ENCODE results near the gene TMEM59L. TPM values are rescaled to one million over a fixed set of nuclear protein-coding genes. Genes with fewer than 3 reads are reported as not detected.

TMEM59L gene
- total RNA-seq, 2 experiments from 2014 or later: 0.24 to 0.40 TPM

DNA sequence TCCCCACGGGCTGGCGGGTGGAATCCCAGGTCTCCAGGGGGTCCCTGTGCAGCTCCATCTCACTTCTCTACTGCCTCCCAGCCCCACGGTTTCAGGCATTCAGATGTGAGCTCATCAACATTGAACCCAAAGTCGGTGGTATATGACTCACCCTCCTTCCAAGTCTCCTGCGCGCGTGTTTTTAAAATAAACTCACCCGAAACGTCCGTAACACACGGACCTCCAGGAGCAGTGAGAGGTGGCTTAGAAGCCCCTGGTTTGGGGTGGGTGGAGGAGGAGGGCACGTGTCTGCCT is 56.8 kb downstream of the TMEM59L start:
- no peaks in the 10 kb centered on the region for H3K4me1 Mint-ChIP-seq (ENCODE audit: low read depth)
- ChIA-PET CTCF (no interaction called here), POLR2A (no interaction called here)
- H3K9me3 Mint-ChIP-seq: no peaks in the 10 kb centered on the region
- no peak overlapping the region for H3K27ac Mint-ChIP-seq
- no peak for DNase-seq
- no peak overlapping the region for H3K4me3 Mint-ChIP-seq
- intact Hi-C loops (cut with micrococcal nuclease): no loop called here
- H3K27me3 Mint-ChIP-seq: no peaks in the 10 kb centered on the region
- H3K36me3 Mint-ChIP-seq: peaks cover 7% of the 10 kb centered on the region

DNA sequence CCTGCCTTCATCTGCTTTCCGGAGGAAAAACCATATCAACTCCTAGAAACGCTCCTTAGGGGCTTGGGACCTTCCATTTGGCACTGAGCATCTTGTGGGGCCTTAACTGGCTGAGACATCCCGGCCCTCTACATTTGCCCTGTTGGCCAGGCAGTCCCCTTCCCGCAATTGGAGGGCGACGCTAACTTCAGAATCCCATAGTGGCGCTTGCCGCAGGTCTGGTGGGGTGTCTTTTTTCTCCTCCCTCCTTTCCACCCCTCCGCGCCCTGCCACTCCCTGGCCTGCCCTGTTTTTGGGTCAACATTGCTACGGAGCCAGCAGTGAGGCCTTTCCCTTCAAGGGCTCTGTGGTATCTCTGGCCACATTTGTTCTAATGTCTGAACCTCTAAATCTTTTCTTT is 57.2 kb downstream of the TMEM59L start:
- ChIA-PET CTCF (no interaction called here), POLR2A (no interaction called here)
- intact Hi-C loops (cut with micrococcal nuclease): no loop called here
- H3K9me3 Mint-ChIP-seq: no peaks in the 10 kb centered on the region
- H3K4me1 Mint-ChIP-seq (ENCODE audit: low read depth): no peaks in the 10 kb centered on the region
- H3K27me3 Mint-ChIP-seq: no peaks in the 10 kb centered on the region
- no peak overlapping the region for H3K27ac Mint-ChIP-seq
- no peak overlapping the region for H3K4me3 Mint-ChIP-seq
- peaks cover 7% of the 10 kb centered on the region for H3K36me3 Mint-ChIP-seq
- no peak for DNase-seq

DNA sequence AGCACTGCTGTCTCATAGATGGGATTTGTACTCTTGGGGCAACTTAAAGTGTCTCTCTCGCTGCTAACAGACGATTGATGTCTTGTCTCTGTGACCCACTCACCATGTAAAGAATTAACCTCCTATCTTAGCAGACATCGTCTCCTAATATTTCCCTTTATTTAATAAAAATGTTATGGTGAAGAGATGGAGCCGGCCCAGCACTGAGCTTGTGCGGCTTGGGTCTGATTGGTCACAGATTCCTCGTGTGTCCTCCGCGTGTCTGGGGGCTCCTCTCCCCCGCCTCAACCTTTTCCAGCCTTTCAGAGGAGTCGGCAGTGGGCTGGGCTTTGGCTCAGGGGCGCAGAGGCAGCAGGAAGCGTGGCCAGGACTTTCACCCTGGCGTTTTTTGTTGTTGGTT is 57.6 kb downstream of the TMEM59L start:
- no peaks in the 10 kb centered on the region for H3K27me3 Mint-ChIP-seq
- H3K9me3 Mint-ChIP-seq: no peaks in the 10 kb centered on the region
- H3K27ac Mint-ChIP-seq: no peak overlapping the region
- POLR2A ChIA-PET: no interaction called here
- H3K4me1 Mint-ChIP-seq (ENCODE audit: low read depth): no peaks in the 10 kb centered on the region
- no peak for DNase-seq
- intact Hi-C loops (cut with micrococcal nuclease): no loop called here
- CTCF ChIA-PET: no interaction called here
- H3K4me3 Mint-ChIP-seq: no peak overlapping the region
- peaks cover 7% of the 10 kb centered on the region for H3K36me3 Mint-ChIP-seq

Other genes with a start within 250 kb of the TMEM59L start
- not detected for gene GDF15, start 226.7 kb upstream of the TMEM59L start, total RNA-seq
- not detected for gene LRRC25, start 215.2 kb upstream of the TMEM59L start, total RNA-seq
- gene SSBP4, start 193.5 kb upstream of the TMEM59L start, total RNA-seq: 100 to 1,000 TPM in 1 of 2 experiments, 10 to 100 TPM in 1; 97.9 to 102 TPM
- gene ISYNA1, start 174.7 kb upstream of the TMEM59L start, total RNA-seq: 10 to 100 TPM; 19.3 to 20.0 TPM
- gene ELL, start 90.8 kb upstream of the TMEM59L start, total RNA-seq: 10 to 100 TPM; 24.7 to 29.7 TPM
- 100 to 1,000 TPM; 232 to 236 TPM for gene FKBP8, start 69.3 kb upstream of the TMEM59L start, total RNA-seq
- gene KXD1, start 55.0 kb upstream of the TMEM59L start, total RNA-seq: 100 to 1,000 TPM; 112 to 114 TPM
- gene UBA52, start 41.0 kb upstream of the TMEM59L start, total RNA-seq: 1,000 to 10,000 TPM; 1,569 to 1,601 TPM
- 10 to 100 TPM; 97.6 to 99.3 TPM for gene REX1BD, start 24.1 kb upstream of the TMEM59L start, total RNA-seq
- not detected for gene CRLF1, start 6.1 kb upstream of the TMEM59L start, total RNA-seq
- gene KLHL26, start 24.2 kb downstream of the TMEM59L start, total RNA-seq: 10 to 100 TPM; 10.7 to 11.0 TPM
- gene CRTC1, start 70.8 kb downstream of the TMEM59L start, total RNA-seq: 1 to 10 TPM; 5.6 to 6.3 TPM
- gene COMP, start 178.4 kb downstream of the TMEM59L start, total RNA-seq: not detected
- 10 to 100 TPM; 71.7 to 77.2 TPM for gene UPF1, start 219.1 kb downstream of the TMEM59L start, total RNA-seq

All from activated CD4-positive, alpha-beta memory T cell treated with anti-CD3 and anti-CD28 coated beads for 36 hours (primary cell).